Endothelial cell of umbilical vein (primary cell): Measurements from ENCODE around the gene TMPRSS12. TPM values are rescaled to one million over a fixed set of nuclear protein-coding genes. Genes with fewer than 3 reads are reported as not detected.

Experiments
- BruUV-seq: library from RNA; stranded (reverse); fragments of 400-500 nt; replicated peaks from 2 replicates; lab custom pipeline; 2021; lab: Mats Ljungman, UMichigan
- CTCF ChIA-PET: fragments of 300-600, 350-600 bp; sonication (Branson Sonifier 250); formaldehyde crosslinking; loops from one replicate; lab custom pipeline; 2021; ENCODE audit warnings: antibody characterized with exemption, inconsistent platforms; lab: Charles Lee
- POLR2A ChIA-PET: fragments of 300-600, 350-600 bp; sonication (Branson Sonifier 250); formaldehyde crosslinking; loops from one replicate; lab custom pipeline; 2021; ENCODE audit warnings: antibody characterized with exemption, inconsistent platforms; lab: Charles Lee
- DNase-seq: peaks from one replicate; pipeline ENCODE4 v3.0.0-alpha.2; 2011; ENCODE audit warnings: low read depth, low spot score
- FAIRE-seq: peaks from 2 replicates; lab custom pipeline; 2011; peaks lifted over from hg19 to GRCh38; lab: Jason Lieb, UNC
- H2AFZ ChIP-seq: 2 replicates; pipeline ENCODE4 v1.6.0; 2012; ENCODE audit warnings: low read depth, low read length, control low read depth, inconsistent platforms
- H3K27ac ChIP-seq: 2 replicates; pipeline ENCODE4 v1.5.1; 2011; ENCODE audit warnings: low read depth, mild to moderate bottlenecking, control low read depth, low read length, moderate library complexity; ENCODE audit not compliant: insufficient read depth
- H3K27me3 ChIP-seq, 2 experiments: 2 replicates each; pipeline versions ENCODE4 v1.6.0 to v1.6.1; 2011; ENCODE audit warnings: low read length in 2 of 2, mixed read lengths in 1 of 2; ENCODE audit not compliant: control insufficient read depth in 2 of 2, insufficient read depth in 2 of 2
- H3K36me3 ChIP-seq, 2 experiments: 2 replicates in 1 of 2; 3 replicates in 1 of 2; pipeline ENCODE4 v1.5.1; 2011; ENCODE audit warnings: low read length in 2 of 2, mild to moderate bottlenecking in 1 of 2, moderate library complexity in 1 of 2; ENCODE audit not compliant: control insufficient read depth in 2 of 2, insufficient read depth in 2 of 2; ENCODE audit errors: extremely low read depth in 1 of 2
- H3K4me1 ChIP-seq: 3 replicates; pipeline ENCODE4 v1.5.1; 2011; ENCODE audit warnings: mild to moderate bottlenecking, low read length; ENCODE audit not compliant: control insufficient read depth, insufficient read depth; ENCODE audit errors: extremely low read depth
- H3K4me2 ChIP-seq: 2 replicates; pipeline ENCODE4 v1.6.1; 2011; ENCODE audit warnings: low read length, control low read depth, mixed read lengths; ENCODE audit not compliant: insufficient read depth
- H3K4me3 ChIP-seq, 3 experiments: fragments of 200-600 bp in 1 of 3; sonication (generic), shearing (Covaris generic) in 1 of 3; replicated peaks in 1 of 3; 2 replicates each; pipeline ENCODE4 v1.5.1; 2011 to 2016; ENCODE audit warnings: control low read depth in 3 of 3, low read length in 3 of 3, mild to moderate bottlenecking in 2 of 3, inconsistent platforms in 1 of 3, low read depth in 1 of 3, moderate library complexity in 1 of 3; ENCODE audit not compliant: insufficient read depth in 1 of 3
- H3K79me2 ChIP-seq: 2 replicates; pipeline ENCODE4 v1.6.0; 2012; ENCODE audit warnings: low read length, inconsistent platforms; ENCODE audit not compliant: control insufficient read depth, insufficient read depth
- H3K9ac ChIP-seq: replicated peaks from 2 replicates; pipeline ENCODE3; 2011; ENCODE audit warnings: low read length, control low read depth; ENCODE audit not compliant: insufficient read depth; ENCODE audit errors: extremely low read depth
- H3K9me1 ChIP-seq: replicated peaks from 3 replicates; pipeline ENCODE4 v1.6.0; 2011; ENCODE audit warnings: mild to moderate bottlenecking, low read length; ENCODE audit not compliant: control insufficient read depth, insufficient read depth; ENCODE audit errors: extremely low read depth
- H3K9me3 ChIP-seq: replicated peaks from 2 replicates; pipeline ENCODE4 v1.5.1; 2012; ENCODE audit warnings: low read length, inconsistent platforms; ENCODE audit not compliant: control insufficient read depth, insufficient read depth
- H4K20me1 ChIP-seq: replicated peaks from 2 replicates; pipeline ENCODE3; 2011; ENCODE audit warnings: mild to moderate bottlenecking, low read length; ENCODE audit not compliant: control insufficient read depth, insufficient read depth; ENCODE audit errors: extremely low read depth
- CTCF ChIP-seq, 2 donors: IDR thresholded peaks; 1 replicate in 1 of 2; 2 replicates in 1 of 2; pipeline ENCODE4 v1.5.1; 2011; ENCODE audit warnings: low read length in 2 of 2, mild to moderate bottlenecking in 2 of 2, moderate library complexity in 2 of 2, control low read depth in 1 of 2, inconsistent platforms in 1 of 2, low read depth in 1 of 2; ENCODE audit not compliant: insufficient read depth in 1 of 2; ENCODE audit errors: extremely low read depth in 1 of 2
- EZH2 ChIP-seq: IDR thresholded peaks from 2 replicates; pipeline ENCODE4 v1.6.1; 2012; ENCODE audit warnings: borderline replicate concordance, low read depth, mild to moderate bottlenecking, moderate library complexity, low read length, inconsistent platforms; ENCODE audit not compliant: severe bottlenecking
- FOS ChIP-seq: IDR thresholded peaks from 2 replicates; pipeline ENCODE4 v1.6.1; 2011; ENCODE audit warnings: mild to moderate bottlenecking, low read length, moderate library complexity, borderline replicate concordance; ENCODE audit not compliant: insufficient read depth
- GATA2 ChIP-seq: IDR thresholded peaks from 2 replicates; pipeline ENCODE4 v1.7.0; 2011; ENCODE audit warnings: low read depth, mild to moderate bottlenecking, moderate library complexity, mixed read lengths, low read length; ENCODE audit not compliant: insufficient read length, insufficient read depth
- JUN ChIP-seq: IDR thresholded peaks from 2 replicates; pipeline ENCODE4 v1.6.1; 2011; ENCODE audit warnings: borderline replicate concordance, low read depth; ENCODE audit not compliant: insufficient read length, insufficient read depth
- MAX ChIP-seq: IDR thresholded peaks from 2 replicates; pipeline ENCODE4 v1.6.1; 2011; ENCODE audit not compliant: insufficient read depth, insufficient read length
- MYC ChIP-seq: IDR thresholded peaks from one replicate; pipeline ENCODE4 v1.6.1; 2011; ENCODE audit warnings: mild to moderate bottlenecking, low read depth, low read length
- POLR2A ChIP-seq: IDR thresholded peaks from 2 replicates; pipeline ENCODE4 v1.6.1; 2012; ENCODE audit warnings: low read depth, mild to moderate bottlenecking, control low read depth, low read length
- POLR2AphosphoS5 ChIP-seq: IDR thresholded peaks from 2 replicates; pipeline ENCODE4 v1.6.1; 2012; ENCODE audit warnings: low read depth, mild to moderate bottlenecking, control low read depth, low read length, moderate library complexity; ENCODE audit not compliant: insufficient read depth
- dilution Hi-C: fragments of 300-500 bp; cut with MboI; formaldehyde crosslinking; loops from one replicate; pipeline ENCODE4 v1.15.0; 2019; ENCODE audit warnings: low sequenced_read_pairs; ENCODE audit not compliant: extremely low pct_ligation_motif_present
- intact Hi-C: fragments of 100-400 bp; cut with micrococcal nuclease; formaldehyde crosslinking; loops from one replicate; pipeline ENCODE4 v1.10.0; 2022
- polyA plus RNA-seq, 4 experiments: library from polyadenylated mRNA; depleted of rRNA in 3 of 4; stranded (reverse) in 3 of 4; unstranded in 1 of 4; fragments of >200 nt; gene quantifications; 2 replicates each; pipeline versions ENCODE4 v1.2.1 to v1.2.3, GENCODE V29; 2011 to 2012; ENCODE audit warnings: missing spikeins in 1 of 4
- total RNA-seq: library from RNA; stranded (reverse); gene quantifications from 2 replicates; pipeline ENCODE4 v1.2.3, GENCODE V29; 2021

TMPRSS12 gene
- total and polyA plus RNA-seq, 2 donors (not counting 3 experiments of a cell fraction or from before 2014, with no cell fraction given) = not detected

GRCh38 chr12:50916292-50916691, 73.6 kb downstream of the TMPRSS12 start:
- Histone ChIP-seq H3K4me3 (no peak overlapping the region), H3K27me3 (no peaks in the 10 kb centered on the region), H3K4me1 (no peaks in the 10 kb centered on the region), H2AFZ (no peak overlapping the region), H4K20me1 (no peaks in the 10 kb centered on the region), H3K27ac (no peak overlapping the region), H3K79me2 (no peaks in the 10 kb centered on the region), H3K36me3 (no peaks in the 10 kb centered on the region), H3K9me1 (no peaks in the 10 kb centered on the region), H3K9me3 (no peaks in the 10 kb centered on the region), H3K9ac (no peak overlapping the region), H3K4me2 (no peak overlapping the region)
- CTCF ChIA-PET = interaction anchor here (0.5 to 1.3 kb wide), 2 partner anchors 9 to 10 kb away, joined by 4 read pairs; a partner anchor contains a TSS
- BruUV-seq = no TSS peak
- dilution Hi-C loops = no loop called here
- intact Hi-C loops = no loop called here
- TF ChIP-seq POLR2AphosphoS5 (no peak), FOS (no peak), MAX (no peak), GATA2 (no peak), POLR2A (no peak), EZH2 (no peak), MYC (no peak), JUN (no peak), CTCF (IDR thresholded peaks at IDR 0.05; ENCODE audit: extremely low read depth in 1 of 2, insufficient read depth in 1 of 2, low read depth in 1 of 2, low read length in 2 of 2) (no peak)
- FAIRE-seq = no peak
- POLR2A ChIA-PET = no interaction called here
- no peak for DNase-seq
